Stimulated activated CD4-positive, alpha-beta T cell treated with anti-CD3 and anti-CD28 coated beads, TNF-alpha, amount 100 ng/mL, for 24 hours (primary cell): ENCODE data around the gene PTPRF.

Experiments used
- DNase-seq, 3 experiments: peaks; one replicate each; pipeline ENCODE4 v3.0.0-alpha.2; 2020; ENCODE audit warnings: low read depth in 3 of 3

Gene PTPRF

DNA sequence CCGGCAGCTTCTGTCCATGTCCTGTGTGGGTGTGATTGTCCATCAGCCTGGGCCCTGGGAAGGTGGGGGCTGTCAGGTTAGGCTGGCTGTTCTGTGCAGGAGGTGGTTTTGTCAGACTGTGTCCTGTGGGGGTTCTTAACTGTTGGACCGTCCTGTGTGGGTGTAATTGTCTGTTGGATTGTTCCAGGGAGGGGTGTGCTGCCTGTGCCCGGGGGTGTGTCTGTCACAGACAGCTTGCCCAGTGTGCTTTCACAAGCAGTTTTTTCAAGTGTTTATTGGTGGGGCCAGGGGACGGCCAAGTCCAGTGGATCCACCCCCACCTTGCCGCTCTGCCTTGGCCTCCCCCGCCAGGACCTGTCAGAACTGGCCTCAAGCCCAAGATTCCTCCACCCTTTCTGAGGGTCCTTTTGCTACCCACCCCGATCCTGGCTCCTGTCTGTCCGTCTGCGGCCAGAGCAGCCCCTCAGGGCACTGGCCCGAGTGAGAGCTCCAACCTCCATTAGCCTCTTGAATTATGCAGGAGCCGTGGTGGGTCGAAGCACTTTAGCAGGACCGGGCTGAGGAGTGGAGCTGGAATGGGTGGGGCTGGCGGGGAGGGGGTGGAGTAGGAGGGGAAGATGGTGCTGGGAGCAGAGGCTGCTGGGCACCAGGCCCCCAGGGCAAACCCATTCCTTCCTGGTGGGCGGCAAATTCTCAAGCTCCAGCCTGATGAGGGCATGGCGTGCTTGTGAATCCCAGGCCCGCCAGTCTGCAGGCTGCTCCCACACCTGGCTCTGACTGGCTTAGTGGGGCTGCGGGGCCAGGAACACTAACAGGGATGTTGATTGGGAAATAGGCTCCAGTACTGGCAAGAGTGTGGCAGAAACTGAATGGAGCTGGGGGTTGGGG, 47.2 kb downstream of the PTPRF start:
- no peak for DNase-seq

DNA sequence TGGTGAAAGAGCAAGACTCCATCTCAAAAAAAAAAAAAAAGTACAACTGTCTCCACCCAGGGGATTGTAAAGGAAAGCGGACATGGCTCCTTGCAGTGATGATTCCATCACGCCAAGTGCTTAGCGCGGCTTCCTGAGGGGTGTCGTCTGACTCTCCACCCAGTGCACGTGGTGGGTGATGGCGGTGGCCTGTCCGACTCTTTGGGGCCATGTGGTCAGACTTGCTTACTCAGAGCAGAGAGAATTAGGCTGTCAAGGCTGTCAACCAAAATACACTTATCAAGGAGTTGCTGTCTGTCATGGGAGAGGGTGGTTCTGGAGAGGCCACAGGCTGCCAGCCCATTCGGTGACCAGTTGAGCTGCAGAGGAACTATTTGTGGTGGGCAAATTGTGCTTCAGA, 49.4 kb downstream of the PTPRF start:
- no peak for DNase-seq

DNA sequence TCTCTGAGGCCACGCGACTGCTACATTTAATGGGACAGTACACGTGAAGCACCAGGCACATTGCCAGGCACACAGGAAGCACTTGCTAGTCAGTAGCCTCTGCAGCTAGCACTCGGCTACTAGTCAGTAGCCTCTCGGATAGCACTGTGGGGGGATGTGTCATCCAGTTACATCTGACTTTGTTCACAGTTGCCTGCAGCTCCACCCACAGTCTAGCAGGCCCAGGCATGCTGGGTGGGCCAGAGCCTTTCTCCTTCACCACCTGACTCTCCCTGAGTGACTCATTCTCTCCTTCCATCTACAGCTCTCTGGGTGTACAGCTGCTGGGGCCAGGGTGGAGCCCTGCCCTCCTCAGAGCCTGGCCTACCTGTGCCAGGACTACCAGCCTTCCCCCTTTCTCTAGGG, 51.5 kb downstream of the PTPRF start:
- peak in 2 of 3 experiments; percentile 22 to 54 for DNase-seq

DNA sequence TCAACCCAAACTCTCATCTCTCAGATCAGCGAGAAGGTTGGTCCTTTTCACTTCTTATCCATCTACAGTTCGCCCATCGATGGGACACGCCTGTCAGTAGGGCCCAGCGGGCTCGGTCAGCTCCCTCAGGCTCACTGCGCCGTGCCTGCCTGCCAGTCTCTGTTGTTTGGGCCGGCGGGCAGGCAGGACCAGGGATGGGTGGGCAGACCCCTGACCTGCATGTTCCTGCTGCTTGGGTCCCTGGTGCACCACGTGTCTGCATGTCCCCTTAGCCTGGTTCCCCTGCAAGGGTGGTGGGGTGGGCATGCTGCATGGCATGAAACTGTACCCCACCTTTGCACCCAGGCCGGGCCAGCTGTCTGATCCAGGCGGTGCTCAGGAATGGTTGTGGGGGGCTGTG, 52.4 kb downstream of the PTPRF start:
- DNase-seq = no peak

- DNase-seq = no peak
These were observed 53.5 kb downstream of the PTPRF start for GRCh38 chr1:43584204-43584603.

GRCh38 chr1:43585557-43585956, 54.9 kb downstream of the PTPRF start:
- no peak for DNase-seq

- no peak for DNase-seq
These were observed 55.6 kb downstream of the PTPRF start for GRCh38 chr1:43586136-43586731.

- DNase-seq = no peak
These were observed 56.3 kb downstream of the PTPRF start for GRCh38 chr1:43587001-43587400.

DNA sequence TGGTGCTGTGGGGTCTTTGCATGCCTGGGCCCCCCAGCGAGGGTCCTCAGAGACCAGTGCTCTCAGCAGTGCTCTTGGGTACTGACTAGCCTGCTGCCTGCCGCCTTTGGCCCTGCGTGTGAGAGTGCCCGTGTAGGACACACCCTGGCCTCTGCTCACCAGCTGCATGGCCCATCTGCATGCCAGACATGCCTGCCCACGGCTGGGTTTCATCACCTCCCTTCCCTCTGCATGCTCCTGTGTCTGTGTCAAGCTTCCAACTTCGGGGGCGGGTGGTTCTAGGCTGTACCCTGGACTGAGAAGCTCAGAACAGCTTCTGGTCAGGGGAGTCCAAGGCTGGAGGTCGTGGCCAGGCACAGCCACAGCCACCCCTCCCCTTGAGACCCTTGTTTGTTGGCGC, 56.9 kb downstream of the PTPRF start:
- DNase-seq = no peak

DNA sequence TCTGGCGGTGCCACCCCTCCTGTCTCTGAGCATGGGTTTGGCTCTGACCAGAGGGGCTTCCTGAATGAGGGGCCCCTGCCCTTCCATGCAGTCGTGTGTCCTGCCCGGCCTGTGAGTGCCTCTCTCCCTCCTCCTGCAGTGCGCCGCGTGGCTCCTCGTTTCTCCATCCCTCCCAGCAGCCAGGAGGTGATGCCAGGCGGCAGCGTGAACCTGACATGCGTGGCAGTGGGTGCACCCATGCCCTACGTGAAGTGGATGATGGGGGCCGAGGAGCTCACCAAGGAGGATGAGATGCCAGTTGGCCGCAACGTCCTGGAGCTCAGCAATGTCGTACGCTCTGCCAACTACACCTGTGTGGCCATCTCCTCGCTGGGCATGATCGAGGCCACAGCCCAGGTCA, 57.9 kb downstream of the PTPRF start:
- DNase-seq = no peak

DNA sequence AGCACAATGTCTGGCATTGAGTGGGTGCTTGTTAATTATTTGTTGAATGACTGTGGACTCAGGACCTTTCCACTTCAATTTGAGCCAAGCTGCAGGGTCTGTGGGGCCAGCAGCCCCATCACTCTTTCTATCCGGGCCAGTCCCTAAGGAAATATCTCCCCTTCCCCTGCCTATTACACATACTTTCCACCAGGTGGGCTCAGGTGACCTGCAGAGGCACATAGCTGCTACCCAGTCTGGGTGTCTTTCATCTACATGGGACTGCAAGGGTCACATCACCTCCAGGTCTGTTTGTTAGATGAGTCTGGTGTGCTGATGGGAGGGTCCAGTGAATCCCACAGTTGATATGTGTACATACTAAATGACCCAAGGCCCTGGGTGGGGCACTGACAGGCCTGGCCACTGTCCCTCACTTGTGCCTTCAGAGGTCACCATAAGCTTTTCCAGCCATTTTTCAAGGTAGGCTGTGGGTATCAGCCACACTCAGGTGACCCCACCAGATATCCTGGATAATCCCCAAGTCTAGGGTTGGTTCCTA, 59.8 kb downstream of the PTPRF start:
- DNase-seq = no peak

GRCh38 chr1:43591181-43591580, 60.5 kb downstream of the PTPRF start:
- no peak for DNase-seq

DNA sequence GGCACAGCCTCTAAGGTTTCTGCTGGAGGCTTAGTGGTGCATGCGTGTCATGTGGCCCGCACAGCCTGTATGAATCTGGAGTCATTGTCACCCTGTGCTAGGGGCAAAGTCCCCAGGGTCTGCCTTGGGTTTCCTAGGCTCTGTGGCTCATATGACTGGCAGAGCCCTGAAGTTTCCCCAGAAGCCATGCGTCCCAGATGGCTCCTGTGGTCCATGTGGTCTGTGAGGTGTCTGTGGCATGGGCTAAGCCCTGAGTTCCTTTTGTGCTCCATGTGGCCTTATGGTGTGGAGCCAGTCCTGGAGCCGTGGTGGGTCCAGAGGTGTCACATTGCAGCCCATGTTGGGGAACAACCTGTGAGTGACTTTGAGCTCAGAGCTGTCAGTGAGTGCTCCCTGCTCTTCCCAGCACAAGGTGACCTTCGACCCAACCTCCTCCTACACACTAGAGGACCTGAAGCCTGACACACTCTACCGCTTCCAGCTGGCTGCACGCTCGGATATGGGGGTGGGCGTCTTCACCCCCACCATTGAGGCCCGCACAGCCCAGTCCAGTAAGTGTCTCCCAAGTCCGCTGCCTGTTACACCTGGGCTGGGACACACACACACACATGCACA, 61.5 kb downstream of the PTPRF start:
- no peak for DNase-seq

GRCh38 chr1:43592974-43593683, 62.4 kb downstream of the PTPRF start:
- no peak for DNase-seq

DNA sequence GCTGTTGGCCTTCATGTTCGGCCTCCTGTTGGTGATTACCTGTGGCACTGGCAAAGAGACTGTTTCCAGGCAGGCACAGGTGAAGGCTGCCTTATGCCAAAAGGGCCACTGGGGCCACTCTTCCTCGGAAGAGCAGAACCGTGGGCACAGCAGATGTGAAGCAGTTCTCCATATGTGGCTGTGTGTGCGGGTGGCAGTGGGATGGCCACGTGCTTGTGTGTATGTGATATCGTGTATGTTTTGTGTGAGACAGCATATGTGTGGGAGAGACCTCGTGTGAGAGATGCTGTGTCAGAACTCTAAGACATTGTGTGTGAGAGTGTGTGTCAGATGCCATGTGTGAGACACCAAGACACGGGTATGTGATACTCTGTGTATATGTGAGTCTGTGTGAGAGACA, 65.9 kb downstream of the PTPRF start:
- no peak for DNase-seq

GRCh38 chr1:43597028-43597427, 66.3 kb downstream of the PTPRF start:
- DNase-seq = no peak

- no peak for DNase-seq
These were observed 67.0 kb downstream of the PTPRF start for GRCh38 chr1:43597721-43598120.

DNA sequence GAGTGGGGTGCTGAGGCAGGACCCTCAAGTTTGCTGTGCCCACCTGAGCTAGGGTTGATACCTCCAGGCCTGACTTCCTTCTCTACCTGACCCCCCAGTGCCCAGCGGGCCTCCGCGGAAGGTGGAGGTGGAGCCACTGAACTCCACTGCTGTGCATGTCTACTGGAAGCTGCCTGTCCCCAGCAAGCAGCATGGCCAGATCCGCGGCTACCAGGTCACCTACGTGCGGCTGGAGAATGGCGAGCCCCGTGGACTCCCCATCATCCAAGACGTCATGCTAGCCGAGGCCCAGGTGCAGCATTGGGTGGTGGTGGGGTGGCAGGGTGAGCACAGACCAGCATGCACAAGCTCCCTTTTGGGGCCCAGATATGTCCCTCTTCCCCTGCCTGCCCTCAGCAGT, 67.9 kb downstream of the PTPRF start:
- no peak for DNase-seq

DNA sequence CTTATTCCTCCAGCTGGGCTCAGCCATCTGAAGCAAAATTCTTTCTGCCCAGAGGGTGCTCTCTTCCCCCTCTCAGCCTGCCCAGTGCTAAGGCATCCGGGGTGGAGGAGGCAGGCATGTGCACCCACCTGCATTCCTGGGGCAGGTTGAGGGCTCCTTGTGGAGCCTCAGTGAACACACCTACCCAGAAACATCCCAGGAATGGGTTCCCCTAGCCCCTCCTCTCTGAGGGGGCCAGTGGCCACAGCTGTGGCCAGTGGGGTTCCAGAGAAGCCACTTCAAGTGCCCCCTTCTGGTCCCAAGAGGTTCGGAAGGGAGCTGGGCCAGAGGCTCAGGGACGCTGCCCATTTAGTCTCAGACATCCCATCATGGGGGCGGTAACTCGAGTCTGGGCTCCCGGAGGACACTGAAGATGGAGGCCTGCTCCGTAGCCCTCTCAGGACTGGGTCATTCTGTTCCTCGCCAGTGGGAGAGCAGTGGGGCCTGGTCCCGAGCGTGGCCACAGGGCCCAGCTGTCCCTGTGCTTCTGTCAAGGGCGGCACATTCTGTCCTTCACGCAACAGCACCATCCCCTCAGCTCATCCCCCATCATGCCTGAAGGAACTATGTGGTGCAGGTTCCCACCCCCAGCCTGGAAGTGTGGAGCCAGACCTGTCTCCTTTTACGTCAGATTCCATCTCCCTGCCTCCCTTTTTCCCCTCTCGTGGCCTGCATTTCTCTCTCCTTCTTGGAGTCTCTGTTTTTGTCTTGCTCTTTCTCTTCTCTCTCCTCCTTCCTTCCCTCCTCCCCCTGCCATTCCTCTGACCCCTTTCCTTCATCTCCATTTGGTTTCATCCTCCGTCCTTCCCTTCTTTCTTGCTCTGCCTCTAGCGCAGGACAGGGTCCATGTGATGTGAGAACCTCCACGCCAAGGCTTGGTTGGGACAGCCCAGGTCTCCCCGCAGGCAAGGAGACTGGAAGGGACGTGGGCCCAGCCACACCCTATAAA, 69.6 kb downstream of the PTPRF start:
- no peak for DNase-seq

GRCh38 chr1:43602990-43603389, 72.3 kb downstream of the PTPRF start:
- DNase-seq = no peak

DNA sequence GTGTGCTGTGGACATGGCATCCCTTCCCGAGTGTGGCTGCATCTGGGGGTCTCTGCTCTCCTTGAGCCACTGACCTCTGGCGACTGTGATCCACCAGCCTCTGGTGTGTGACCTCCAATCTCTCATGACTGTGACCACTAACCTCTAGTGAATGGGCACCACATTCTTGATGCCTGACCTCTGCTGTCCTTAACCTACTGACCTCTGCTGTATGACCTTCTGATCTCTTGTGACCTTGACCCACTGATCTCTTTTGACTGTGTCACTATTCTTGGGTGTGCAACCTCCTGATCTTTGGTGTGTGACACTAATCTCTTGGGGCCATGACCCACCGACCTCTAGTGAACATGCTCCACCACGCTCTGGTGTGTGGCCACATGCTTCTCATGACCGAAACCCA, 73.5 kb downstream of the PTPRF start:
- DNase-seq = no peak
